ENCODE results near the gene UBE2Q2.
"Not testable (repeated sequence)": the region's sequence is repeated elsewhere in the genome, so short reads cannot be mapped to it uniquely, and the experiment has no call there.

Gene UBE2Q2

DNA sequence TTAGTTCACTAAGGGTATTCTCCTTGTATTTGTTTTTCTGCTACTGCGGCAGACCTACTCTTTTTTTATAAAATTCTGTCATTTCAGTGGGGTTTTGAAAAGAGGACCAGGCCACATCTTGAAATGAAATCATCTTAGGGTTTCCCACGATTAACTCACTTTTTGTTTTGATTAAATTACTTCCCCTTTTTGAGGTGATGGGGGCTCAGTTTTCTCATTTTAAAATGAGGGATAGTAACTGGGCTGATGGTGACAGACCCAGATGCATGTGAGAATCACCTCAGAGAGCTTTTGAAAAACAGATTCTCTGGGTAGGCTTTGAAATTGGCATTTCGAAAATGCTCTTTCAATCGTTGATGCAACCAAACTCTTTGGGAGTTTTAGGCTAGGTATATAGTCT lies 24.2 kb downstream of the UBE2Q2 start:
- no peak for DNase-seq

DNA sequence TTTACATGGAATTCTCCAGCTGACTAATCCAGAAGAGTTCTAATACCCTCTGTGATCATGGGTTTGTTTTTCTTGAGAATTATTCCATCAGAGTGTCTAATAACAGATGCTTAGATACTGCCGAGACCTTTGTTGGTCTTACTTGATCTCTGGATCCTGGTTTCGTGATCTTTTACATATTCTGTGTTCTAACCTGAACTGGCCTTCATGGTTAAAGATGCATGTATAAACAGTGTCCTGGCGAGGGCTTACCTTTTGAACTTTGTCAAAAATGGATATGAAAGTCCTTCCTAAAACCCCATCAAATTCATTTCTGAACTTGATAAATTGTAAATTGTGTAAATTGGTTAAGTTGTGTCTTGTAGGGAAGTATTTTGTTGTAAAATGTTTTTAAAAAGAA lies 24.8 kb downstream of the UBE2Q2 start:
- no peak for DNase-seq

DNA sequence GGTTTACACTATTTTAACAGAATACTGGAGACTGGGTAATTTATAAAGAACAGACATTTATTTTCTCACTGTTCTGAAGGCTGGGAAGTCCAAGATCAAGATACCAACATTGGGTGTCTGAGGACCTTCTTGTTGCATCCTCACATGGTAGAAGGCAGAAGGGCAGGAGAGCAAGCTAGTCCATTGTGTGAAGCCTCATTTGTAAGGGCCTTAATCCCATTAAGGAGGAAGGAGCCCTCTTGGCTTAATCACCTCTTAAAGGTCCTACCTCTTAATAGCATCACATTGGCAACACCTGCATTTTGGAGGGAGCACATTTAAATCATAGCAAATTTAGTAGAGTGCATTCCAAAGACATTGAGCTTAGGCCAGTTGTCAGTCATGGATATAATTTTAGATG lies 26.2 kb downstream of the UBE2Q2 start:
- DNase-seq, result no peak

DNA sequence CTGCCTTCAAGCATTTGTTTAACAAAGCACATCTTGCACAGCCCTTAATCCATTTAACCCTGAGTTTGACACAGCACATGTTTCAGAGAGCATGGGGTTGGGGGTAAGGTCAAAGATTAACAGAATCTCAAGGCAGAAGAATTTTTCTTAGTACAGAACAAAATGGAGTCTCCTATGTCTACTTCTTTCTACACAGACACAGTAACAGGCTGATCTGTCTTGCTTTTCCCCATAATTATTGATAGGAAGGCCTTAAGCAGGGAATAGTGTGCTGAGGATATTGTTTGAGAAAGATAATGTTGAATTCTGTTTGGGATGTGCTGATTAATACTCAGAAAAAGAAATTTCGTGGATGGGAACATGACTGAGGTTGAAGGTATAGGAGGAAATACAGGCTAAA lies 28.3 kb downstream of the UBE2Q2 start:
- not testable (repeated sequence) for DNase-seq

DNA sequence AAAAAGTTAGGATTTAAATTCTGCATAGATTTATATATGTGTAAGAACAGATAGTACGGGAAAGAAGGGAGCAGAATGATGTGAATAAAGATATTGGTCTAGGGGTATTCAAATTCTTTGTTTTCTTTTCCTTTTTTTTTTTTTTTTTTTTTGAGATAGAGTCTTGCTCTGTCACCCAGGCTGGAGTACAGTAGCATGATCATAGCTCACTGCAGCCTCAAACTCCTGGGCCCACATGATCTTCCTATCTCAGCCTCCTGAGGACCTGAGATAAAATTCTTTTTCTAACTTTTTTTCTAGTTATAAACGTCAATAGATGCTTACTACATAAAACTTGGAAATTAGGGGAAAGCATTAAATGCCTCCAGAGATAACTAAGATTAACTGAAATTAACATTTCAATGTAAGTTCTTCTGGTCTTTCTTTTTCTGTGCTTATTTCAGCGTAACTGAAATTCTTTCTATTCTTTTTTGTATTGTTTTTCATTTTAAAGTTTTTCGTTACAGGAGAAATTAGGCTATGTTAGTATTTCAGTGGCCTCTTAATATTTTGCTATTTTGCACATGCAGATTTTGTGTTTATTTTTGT lies 29.2 kb downstream of the UBE2Q2 start:
- no peak for DNase-seq

DNA sequence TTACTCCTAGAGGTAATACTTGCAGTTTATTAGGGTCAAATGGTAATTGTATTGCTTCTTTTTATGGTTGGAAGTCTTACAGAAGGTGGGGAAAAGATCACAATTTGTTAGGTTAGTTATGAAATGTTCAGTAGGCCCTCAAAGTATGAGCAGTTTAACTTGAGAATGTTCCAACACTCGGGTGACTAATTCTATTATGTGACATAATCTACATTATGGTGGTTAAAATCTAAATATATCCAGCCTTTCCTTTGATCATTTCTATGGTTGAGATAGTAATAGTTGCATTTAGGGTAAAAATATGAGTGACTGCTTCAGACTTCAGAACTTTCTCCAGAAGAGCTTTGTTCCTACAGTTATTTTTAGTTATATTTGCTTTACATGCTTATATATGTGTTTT lies 40.8 kb downstream of the UBE2Q2 start:
- no peak for DNase-seq

DNA sequence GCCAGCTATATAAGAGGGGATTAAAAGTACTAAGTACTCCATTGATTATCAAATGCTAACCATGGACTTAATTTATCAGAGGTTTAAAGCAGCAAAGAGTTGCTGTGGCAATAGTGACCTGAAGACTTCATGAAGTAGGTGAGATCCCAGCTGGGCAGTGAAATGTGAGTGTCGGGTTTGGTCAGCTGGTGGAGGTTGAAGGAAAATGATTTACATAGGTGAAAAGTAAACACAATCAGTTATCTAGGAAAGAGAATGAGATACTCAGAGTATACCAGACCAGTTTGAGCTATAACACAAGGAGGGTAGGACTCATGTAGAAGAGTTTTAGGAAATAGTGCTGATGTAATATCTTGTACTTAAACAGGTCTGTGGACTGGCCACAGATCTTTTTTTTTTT lies 43.9 kb downstream of the UBE2Q2 start:
- DNase-seq, result no peak

DNA sequence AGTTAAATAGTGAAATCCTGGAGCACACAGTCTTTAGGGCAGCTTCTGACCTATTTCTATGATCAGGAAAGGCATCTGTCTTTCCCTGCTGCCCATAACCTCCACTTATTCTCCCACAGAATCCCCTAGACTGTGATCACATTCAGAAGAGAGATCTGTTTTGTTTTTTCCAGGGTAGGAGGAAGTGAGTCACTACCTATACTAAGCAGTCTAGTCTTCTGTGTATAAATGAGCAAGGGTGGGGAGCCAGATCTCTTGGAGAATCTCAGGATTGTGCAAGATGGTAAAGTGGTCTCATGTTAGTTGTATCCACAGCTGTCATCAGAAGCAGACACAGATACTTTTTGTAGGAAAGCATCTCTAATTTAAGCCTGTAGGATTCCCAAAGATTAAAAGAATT lies 48.6 kb downstream of the UBE2Q2 start:
- no peak for DNase-seq

DNA sequence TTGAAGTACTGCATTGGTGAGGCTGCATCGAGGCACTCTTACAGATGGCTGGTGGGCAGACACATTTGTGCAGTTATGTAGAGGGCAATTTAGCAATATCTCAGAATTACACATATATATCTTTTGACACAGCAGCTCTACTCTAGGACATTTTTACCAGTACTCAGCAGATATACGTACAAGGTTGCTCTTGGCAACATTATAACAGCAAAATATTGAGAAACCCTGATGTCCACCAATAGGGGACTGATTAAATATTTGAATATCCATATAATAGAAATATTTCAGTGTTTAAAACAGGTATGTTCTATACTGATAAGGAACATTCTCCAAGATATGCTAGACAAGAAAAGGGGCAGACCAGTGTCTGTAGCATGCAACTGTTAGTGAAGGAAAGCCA lies 52.5 kb downstream of the UBE2Q2 start:
- no peak for DNase-seq

DNA sequence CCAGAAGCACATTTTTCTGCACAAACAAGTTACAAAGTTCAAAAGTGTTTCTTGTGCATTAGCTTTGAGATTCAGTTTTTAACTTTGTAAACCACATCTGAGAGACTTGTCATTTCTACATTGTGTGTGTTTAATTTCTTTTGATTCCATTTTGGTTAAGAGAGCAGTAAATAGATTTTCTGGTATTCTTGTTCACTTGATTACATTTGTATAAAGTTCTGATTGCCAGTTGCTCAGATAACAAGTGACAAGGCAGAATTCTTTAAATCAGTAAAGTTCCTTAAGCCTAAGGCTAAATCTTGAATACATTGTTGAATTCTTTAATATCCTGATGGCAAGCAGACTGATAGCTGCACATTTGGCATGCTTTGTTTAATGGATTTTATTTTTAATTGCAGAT lies 57.3 kb downstream of the UBE2Q2 start:
- DNase-seq, result no peak

DNA sequence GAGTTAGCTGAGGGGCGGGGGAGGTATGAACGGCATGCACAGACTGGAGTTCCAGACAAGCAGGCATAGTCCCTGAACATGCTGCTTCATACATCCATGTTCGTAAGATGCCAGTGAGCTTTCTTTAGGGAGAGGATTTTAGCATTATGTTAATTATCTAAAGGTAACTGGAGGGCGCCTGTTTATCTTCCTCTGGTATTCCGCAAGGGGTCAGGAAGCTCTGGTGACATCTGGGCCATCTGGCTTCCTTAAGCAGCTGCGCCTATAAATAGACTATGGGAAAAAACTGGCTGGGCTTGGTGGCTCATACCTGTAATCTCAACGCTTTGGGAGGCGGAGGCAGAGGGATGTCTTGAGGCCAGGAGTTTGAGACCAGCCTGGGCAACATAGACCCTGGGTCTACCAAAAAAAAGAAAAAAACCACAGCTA lies 58.9 kb downstream of the UBE2Q2 start:
- DNase-seq, result no peak

DNA sequence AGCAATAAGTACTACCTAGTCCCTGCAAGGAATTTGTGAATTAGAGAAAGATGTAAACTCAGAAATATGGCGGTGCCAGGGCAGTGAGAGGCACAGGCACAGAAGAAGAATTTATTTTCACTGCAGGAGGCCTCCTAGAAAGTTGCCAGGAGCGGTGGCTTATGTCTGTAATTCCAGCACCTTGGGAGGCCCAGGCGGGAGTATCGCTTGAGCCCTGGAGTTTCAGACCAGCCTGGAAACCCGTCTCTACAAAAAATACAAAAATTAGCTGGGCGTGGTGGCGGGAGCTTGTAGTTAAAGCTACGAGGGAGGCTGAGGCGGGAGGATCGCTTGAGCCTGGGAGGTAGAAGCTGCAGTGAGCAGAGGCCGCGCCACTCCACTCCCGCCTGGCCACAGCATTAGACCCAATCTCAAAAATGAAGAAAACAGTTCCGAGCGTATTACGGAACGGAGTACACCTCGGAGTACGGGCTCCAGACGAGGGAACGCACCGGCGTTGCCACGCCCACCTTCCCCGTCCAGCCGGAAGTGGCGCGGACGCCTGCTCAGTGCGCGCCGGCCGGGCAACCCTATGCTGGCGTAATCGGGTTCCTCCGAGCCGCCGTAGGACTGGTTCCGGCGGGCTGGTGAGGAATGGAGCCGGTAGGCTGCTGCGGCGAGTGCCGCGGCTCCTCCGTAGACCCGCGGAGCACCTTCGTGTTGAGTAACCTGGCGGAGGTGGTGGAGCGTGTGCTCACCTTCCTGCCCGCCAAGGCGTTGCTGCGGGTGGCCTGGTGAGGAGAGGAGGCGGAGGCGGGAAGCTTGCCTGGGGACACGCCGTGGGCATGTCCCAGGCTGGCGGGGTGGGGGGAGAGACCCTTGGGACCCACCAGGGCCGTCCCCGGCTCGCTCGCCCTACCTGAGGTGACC lies 60.3 kb downstream of the UBE2Q2 start, which contains the start of gene FBXO22:
TSS of gene FBXO22 (plus strand) at position 548 of the 909 bp plus-strand sequence. CDS start at position 634, 86 bp downstream.
- peak; percentile 90 for DNase-seq

DNA sequence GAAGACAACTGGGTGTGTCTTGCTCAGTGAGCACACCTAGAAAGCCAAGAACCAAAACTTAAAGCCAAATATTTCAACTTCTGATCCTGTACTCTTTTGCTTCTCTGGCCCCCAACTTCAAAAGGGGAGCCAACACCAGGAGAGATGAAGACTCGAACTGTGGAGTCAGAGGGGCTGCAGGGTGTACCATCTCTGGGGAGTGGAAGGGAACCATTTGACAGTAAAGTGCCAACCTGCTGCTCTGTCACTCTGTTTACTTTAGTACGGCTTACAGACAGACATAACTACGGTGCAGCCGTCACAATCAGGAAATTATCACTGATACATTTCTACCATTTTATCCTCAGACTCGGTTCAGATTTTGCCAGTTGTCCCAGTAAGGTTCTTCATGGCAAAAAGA lies 62.0 kb downstream of the UBE2Q2 start:
- no peak for DNase-seq

DNA sequence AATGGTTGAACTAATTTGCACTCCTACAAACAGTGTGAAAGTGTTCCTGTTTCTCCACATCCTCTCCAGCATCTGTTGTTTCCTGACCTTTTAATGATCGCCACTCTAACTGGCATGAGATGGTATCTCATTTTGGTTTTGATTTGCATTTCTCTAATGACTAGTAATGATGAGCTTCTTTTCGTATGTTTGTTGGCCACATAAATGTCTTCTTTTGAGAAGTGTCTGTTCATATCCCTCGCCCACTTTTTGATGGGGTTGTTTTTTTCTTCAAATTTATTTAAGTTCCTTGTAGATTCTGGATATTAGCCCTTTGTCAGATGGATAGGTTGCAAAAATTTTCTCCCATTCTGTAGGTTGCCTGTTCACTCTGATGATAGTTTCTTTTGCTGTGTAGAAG lies 67.1 kb downstream of the UBE2Q2 start:
- DNase-seq, result not testable (repeated sequence)

DNA sequence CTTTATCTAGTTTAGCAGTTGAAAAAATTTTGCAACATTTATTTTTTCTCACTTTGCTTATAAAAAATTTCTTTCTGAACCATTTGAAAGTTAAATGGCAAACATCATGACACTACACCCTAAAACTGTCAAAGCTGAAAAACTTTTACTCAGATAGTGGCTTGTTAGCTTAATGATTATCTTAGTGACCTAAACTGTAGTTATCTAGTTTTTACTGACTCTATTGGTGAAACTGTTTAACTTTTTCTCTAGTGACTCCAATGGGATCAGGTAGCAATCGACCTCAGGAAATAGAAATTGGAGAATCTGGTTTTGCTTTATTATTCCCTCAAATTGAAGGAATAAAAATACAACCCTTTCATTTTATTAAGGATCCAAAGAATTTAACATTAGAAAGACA lies 73.7 kb downstream of the UBE2Q2 start:
- no peak for DNase-seq

DNA sequence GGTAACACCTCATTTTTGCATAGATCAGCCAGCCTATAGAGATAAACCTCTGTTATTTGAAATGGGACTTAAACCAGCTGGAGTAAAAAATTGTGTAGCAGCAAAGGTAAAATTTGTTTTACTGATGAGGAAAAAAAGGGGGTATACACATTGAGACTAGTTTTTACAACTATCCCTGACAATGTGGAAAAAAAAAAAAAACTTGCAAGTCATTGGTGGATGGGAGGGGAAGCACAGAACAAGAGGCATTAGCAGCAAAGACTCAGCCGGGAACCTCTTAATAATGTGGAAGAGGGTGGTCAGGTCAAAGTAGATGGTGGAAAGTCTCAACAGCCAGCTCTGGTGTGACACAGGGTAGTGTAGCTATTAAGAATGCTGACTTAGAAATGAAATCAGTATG lies 74.9 kb downstream of the UBE2Q2 start:
- no peak for DNase-seq

DNA sequence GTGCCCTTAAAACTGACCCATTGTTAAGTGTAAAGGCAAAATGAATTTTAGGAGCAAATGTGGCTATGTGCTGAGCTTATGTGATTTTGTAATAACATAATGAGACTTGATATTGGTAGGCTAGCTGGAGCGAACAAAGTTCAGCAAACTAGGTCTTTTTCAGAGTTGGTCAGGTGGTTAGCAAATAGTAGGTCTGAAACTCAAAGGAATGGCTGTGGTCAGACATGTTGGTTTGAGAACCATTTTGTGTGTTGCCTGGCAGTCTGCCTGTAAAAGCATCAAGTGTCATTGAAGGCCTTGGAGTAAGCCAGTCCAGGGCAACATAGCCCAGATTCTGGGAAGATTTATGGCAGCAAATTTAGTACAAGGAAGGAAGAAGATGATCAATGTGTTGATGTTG lies 76.8 kb downstream of the UBE2Q2 start:
- no peak for DNase-seq

DNA sequence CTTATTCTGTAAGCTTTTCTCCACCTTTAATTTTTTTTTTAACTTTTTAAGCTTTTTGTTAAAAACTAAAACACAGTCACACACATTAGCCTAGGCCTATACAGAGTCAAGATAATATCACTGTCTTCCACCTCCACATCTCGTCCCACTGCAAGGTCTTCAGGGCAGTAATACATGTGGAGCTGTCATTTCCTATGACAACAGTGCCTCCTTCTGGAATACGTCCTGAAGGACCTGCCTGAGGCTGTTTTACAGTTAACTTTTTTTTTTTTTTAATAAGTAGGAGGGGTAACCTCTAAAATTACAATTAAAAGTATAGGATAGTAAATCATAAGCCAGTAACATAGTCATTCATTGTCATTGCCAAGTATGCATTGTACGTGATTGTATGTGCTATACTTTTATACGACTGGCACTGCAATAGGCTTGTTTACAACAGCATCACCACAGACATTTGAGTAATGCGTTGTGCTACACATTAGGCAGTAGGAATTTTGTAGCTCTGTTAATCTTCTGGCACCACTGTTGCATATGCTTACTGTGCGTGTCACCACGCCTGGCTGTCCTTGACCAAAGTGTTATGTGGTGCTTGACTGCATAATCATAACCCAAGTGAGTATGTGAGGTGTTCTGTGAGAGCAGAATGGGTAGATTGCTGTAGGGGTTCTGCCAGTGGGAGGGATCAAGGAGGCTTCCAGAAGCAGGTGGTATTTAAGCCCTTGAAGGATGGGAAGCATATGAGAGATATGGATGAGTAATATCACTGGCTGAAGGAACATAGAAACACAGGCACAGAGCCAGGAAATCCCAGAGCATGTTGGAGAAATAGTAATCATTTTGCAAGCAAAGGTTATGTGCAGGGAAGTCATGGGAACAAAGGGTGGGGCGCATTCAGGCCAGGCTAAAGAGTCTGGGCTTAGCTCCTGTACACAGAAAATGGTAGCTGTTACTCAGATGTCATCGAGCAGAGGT lies 78.8 kb downstream of the UBE2Q2 start:
- DNase-seq, result no peak

DNA sequence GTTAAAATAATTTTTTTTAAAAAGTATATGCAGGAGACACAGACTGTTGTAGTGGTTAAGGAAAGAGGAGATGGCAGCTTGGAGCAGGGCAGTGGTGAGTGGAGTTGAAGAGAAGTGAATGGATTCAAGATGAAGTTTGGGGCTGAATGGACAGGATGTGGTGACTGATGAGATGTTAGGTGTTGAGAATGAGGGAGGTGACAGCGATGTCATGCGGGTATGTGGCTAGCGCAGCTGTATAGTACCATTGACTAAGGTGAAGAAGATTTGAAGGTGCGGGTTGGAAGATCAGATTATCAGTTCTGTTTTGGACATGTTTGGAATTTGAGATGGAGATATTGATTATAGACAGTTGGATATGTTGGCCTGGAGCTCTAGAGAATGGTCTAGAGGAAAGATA lies 80.5 kb downstream of the UBE2Q2 start:
- DNase-seq, result no peak

DNA sequence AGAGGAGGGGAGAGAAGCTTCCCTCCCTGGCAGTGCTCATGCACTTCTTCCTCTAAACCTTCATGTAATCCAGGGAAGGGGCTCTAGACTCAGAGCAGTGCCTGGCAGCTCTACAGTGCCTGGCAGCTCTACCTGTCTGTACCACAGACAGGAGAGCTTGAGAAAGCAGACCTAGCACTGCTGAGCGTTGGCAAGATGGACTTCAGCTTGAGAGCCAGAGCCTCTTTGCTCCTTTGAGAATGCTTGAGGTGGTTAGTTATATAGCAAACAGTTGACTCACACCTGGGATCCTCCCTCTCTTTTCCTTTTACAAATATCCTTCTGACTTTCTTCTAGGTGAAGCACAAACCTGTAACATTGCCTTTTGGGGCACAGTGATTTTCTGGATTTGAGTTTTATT lies 81.3 kb downstream of the UBE2Q2 start:
- DNase-seq, result no peak

DNA sequence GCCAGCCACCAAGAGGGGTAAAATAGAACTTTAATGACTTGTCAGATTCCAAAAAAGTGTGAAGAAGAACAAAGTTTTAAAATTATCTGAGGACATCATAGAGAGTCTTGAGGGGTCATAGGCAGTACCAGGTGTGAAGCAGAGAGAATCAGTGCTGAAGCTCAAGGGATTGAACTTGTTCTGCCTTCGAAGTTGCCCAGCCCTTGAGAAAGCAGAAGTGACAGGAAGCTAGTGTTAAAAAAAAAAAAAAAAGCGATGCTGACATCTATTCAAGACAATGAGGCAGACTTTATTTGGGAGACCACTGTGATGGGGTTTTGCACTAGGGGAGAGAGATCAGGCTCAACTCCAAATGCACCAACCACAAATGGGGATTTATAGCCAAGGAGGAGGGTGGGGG lies 82.2 kb downstream of the UBE2Q2 start:
- DNase-seq, result no peak

DNA sequence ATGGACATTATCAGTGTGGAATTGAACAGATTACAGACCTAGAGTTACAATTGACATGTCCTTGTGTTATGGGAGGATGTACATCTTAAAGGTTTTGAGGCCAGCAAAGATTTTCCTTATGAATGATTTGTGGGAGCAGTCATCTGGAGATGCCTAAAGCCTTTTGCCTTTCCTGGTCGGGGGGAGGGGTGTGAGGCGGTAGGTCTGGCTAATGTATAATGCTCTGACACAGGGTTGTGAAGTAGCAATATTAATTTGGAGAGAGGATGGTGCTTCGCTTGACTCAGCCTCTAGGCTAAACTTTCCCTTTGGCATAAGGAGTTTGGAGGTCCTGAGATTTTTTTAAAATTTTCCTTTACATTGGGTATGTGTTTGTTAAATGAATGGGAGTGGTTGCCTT lies 83.7 kb downstream of the UBE2Q2 start:
- no peak for DNase-seq

DNA sequence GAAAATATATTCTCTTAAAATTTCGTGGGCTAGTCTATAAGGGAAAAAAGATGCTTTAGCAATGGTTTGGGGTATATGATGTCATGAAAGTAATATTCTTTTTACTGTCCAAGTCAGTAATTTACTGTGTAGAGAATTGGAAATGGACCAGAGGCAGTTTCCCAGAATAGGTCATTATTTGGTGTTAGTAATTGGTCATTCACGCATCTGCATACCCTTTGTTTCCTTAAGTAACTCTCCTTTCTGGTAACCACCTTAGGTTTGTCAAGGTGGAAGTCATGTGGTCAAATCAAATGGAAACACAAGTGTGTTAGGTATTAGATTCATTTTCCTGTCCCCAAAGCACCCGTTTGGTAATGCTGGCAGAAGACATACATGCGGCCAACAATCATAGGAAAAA lies 84.4 kb downstream of the UBE2Q2 start:
- DNase-seq, result no peak

Data from midbrain (tissue), 1 donor.